Retinal pigment epithelial cell (primary cell): ENCODE results near the gene ALDOA.

ENCODE experiments used
- DNase-seq: peaks from one replicate; pipeline ENCODE4 v3.0.0-alpha.2; 2010; ENCODE audit warnings: low read depth
- H3K4me3 ChIP-seq: 2 replicates; pipeline ENCODE4 v1.5.1; 2011; ENCODE audit warnings: mild to moderate bottlenecking, low read length, control low read depth, moderate library complexity
- CTCF ChIP-seq: conservative IDR thresholded peaks from 2 replicates; pipeline ENCODE4 v1.5.1; 2011; ENCODE audit warnings: low read depth, low read length, control low read depth, inconsistent platforms

Gene ALDOA

DNA sequence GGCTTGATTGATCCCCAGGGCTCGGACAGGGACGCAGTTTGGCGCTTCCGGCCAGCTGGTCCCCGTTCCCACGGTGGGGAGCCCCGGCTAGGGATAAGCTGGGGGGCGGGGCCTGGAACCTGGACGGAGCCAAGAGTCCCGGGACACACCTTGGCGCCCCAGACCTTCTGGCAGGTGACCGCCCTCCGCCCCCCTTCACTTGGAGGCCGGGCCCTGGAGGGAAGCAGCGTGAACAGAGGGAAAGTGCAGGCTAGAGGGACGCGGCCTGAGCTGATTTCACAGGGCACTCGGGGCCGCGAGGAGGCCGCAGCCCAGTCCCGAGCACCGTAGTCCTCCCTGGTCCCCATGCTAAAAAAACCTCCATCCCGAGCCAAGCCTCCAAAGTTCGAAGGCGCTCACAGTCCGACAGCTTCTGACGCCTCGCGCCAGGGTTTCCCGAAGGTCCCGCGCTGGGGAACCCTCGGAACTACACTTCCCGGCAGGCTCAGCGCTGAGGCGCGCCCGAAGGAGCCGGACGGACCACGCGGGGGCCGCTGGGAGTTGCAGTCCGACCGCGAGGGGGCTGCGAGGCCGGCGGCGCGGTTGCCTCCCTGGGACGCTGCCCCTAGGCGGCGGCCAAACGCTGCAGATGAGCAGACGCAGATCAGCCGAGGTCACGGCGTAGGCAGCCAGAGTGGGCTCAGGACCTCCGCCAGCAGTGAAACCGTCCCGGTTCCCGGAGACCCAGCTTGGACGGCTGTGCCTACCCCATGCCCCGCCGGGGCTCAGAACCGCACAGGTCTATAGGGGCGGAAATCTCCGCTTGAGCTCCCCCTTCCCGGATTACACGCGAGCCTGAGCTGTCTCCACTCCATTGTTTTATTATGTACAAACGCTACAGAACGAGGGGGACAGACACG is 26.2 kb downstream of the ALDOA start, which contains the start of gene TBX6:
TBX6 (minus strand) TSS at position 451 of the 899 bp plus-strand sequence. CDS start 731 bp downstream, outside the sequence.
- DNase-seq = peak; percentile 48
- peak within 1 kb of the TSS; percentile 65 for H3K4me3 ChIP-seq
- peak; percentile 67 for TF ChIP-seq CTCF

DNA sequence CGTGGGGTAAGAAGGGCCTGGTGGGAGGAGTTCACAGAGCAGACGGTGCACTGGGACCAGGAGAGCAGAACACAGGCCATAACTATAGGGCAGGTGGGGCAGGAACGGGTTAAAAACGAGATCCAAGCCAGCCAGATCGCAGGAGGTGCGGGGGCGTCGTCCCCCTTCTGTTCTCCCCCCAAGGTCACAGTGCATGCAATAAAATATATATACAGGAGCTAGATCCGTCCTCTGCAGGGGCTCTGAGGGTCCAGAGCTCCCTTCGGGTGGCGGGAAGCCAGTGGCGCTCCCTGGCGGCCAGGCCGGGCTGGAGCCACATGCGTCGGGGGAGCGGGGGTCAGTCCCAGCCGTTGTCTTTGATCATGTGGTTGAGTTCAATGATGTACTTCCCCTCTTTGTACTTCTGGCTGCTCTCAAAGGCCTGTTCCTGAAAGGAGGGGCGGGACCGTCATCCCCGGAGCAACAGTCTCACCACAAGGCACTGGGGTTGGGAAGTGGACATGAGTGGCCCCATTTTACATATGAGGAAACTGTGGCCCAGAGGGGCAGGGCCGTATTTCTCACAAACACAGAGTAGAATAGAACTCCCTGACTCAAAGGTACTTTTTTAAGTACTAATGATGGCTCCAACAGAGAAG is 26.9 kb downstream of the ALDOA start:
- peak overlapping the region; percentile 65 for H3K4me3 ChIP-seq
- peak; percentile 82 for TF ChIP-seq CTCF
- DNase-seq = no peak

DNA sequence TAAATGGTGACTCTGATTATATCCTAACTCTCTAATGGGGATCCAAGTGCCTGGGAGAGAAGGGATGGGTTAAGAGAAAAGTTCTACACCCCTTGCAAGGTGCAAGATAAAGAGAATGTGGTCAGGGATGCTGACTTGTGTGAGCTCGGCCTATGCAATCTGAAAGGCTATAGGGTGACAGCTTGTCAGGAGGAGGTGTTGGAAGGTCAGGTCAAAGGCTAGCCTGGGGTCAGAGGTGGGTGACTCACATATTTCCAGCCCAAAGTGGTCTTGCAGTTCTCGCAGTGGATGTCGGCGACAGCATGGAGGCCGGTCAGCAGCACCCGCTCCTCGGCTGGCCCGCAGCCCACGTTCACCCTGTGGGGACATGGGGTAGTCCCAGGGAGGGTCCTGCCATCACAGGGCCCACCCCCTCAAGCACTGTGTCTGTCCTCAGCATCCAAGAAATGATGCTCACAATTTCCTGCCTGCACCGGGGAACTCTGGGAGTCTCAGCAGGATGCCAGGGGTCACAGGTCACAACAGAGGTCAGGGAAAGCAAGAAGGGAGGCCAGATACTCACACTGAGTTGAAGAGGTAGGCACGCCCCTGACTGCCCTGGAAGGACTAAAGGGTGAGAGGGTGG is 29.1 kb downstream of the ALDOA start:
- no peak for DNase-seq
- no peak for TF ChIP-seq CTCF
- H3K4me3 ChIP-seq = no peak overlapping the region

GRCh38 chr16:30095166-30096078 is 29.9 kb downstream of the ALDOA start:
- DNase-seq = no peak
- TF ChIP-seq CTCF = no peak
- H3K4me3 ChIP-seq = peak overlapping the region; percentile 58

DNA sequence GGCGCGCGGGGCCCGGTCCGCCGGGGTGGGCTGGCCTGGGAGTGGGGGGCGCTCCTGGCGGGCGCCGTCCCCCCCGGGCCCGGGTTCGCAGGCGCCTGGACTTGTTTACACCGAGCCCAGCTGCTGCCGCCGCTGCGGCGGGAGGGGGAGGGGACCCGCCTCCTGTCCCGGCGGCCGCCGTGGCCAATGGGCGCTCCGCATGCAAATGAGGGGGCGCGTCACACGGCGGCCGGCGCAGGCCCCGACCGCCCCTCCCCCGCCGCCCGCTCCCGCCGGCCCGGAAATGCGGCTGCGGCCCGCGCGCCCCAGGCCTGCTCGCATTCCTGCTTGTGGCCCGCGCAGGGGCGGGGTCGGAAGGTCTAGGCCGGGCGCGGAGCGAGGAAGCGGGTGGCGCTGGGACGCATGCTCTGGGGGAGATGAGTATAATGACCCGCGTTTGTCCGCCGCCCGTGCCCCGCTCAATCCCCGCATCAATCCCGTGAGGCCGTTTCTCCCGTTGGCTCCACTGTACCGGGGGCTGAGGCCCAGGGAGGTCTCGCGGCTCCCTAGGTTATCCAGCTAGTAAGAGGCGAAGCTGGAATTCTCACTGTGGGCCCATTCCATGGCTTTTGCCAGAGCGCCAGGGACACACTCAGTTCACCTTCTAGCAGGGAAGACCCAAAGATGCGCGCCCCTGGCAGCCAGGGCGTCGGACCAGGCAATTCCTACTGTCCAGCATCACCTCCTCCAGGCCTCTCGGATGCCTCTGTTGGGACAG is 30.7 kb downstream of the ALDOA start, which contains the start of gene YPEL3:
YPEL3 (minus strand) TSS at position 109 of the 757 bp plus-strand sequence. CDS start 731 bp downstream, outside the sequence.
- peak within 1 kb of the TSS; percentile 58 for H3K4me3 ChIP-seq
- DNase-seq = peak; percentile 62
- TF ChIP-seq CTCF = no peak
